AG04450 (cell line): ENCODE data around the gene KCNN2. TPM values are rescaled to one million over a fixed set of nuclear protein-coding genes. Genes with fewer than 3 reads are reported as not detected.

Source experiments
- CTCF ChIA-PET: fragments of 300-600, 350-600 bp; formaldehyde crosslinking; extraction: SDS; loops from one replicate; lab custom pipeline; 2022; ENCODE audit warnings: antibody characterized with exemption, inconsistent platforms; lab: Charles Lee
- POLR2A ChIA-PET: fragments of 350-600 bp; formaldehyde crosslinking; extraction: SDS; loops from one replicate; lab custom pipeline; 2021; ENCODE audit warnings: antibody characterized with exemption, inconsistent platforms; lab: Yijun Ruan, JAX
- DNase-seq: peaks from one replicate; pipeline ENCODE4 v3.0.0-alpha.2; 2011; ENCODE audit warnings: low read depth, low spot score
- H3K27ac ChIP-seq: one replicate; pipeline ENCODE4 v1.5.1; 2012; ENCODE audit warnings: low read depth, low read length, control low read depth
- H3K27me3 ChIP-seq: one replicate; pipeline ENCODE4 v1.6.0; 2012; ENCODE audit warnings: low read length; ENCODE audit not compliant: control insufficient read depth, insufficient read depth
- H3K4me3 ChIP-seq: 2 replicates; pipeline ENCODE4 v1.5.1; 2011; ENCODE audit warnings: mild to moderate bottlenecking, low read depth, low read length, control low read depth
- H3K9me3 ChIP-seq: 2 replicates; pipeline ENCODE4 v1.5.1; 2012; ENCODE audit warnings: low read length; ENCODE audit not compliant: control insufficient read depth, insufficient read depth
- polyA plus RNA-seq: library from polyadenylated mRNA; depleted of rRNA; stranded (reverse); fragments of >200 nt; gene quantifications from 2 replicates; pipeline ENCODE4 v1.2.3, GENCODE V29; 2011
- TF ChIP-seq, protein P1 (sequence below): IDR thresholded peaks from 2 replicates; pipeline ENCODE4 v1.5.1; 2011; ENCODE audit warnings: low read depth, low read length, control low read depth, inconsistent platforms

KCNN2 gene
- polyA plus RNA-seq, 1 experiment, result 0.86 TPM

DNA sequence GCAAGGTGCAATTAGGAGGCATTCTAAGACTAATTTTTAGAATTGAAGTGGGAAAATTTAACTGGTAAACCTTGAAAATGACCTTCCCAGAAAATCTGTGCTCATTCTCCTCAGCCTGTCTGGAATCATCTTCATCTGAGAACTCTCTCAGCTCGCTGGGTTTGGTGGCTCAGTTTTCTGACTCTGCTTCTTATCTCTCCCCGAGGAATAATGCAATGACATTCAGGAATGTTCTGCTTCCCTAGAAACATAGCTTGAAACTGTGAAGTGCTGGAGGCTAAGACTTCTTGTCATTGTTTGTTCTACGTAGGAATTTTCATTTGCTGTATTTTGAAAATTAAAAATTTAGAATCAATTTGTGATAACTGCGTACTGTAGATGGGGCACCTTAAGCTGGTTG is 86.6 kb downstream of the KCNN2 start:
- no peak for DNase-seq
- ChIA-PET CTCF (interaction anchor here (0.7 to 6.2 kb wide), 21 partner anchors 11 to 840 kb away, joined by 3 to 71 read pairs (median 6); no protein-coding TSS in a partner anchor), POLR2A (no interaction called here)
- TF ChIP-seq, protein P1, sequence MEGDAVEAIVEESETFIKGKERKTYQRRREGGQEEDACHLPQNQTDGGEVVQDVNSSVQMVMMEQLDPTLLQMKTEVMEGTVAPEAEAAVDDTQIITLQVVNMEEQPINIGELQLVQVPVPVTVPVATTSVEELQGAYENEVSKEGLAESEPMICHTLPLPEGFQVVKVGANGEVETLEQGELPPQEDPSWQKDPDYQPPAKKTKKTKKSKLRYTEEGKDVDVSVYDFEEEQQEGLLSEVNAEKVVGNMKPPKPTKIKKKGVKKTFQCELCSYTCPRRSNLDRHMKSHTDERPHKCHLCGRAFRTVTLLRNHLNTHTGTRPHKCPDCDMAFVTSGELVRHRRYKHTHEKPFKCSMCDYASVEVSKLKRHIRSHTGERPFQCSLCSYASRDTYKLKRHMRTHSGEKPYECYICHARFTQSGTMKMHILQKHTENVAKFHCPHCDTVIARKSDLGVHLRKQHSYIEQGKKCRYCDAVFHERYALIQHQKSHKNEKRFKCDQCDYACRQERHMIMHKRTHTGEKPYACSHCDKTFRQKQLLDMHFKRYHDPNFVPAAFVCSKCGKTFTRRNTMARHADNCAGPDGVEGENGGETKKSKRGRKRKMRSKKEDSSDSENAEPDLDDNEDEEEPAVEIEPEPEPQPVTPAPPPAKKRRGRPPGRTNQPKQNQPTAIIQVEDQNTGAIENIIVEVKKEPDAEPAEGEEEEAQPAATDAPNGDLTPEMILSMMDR, result no peak
- Histone ChIP-seq H3K27me3 (peaks cover 2% of the 10 kb centered on the region), H3K9me3 (no peaks in the 10 kb centered on the region), H3K27ac (no peak overlapping the region), H3K4me3 (no peak overlapping the region)

DNA sequence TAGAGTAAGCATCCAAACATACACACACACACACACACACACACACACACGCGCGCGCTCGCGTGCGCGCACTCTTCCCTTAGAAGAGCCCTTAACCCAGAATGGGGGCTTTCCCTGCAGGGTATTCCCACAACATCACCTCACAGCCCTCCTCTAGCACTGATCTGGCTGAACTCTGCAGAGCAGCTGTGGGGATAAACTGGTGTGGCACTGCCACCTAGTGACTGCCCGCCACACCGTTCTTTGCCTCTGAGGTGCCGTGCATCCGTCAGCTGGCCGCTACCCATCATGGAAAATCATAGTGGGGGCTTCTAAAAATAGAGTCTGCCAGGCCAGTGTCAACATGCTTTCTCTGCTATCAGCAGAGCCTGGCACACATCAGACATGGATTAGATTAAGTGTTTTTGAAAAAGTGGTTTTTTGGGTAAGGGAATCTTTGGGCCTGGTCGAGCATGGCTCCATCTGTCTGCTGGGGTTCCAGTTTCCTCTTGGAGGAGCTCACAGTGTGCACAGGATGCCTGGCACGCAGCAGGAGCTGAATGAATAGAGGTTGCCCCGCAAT is 88.1 kb downstream of the KCNN2 start:
- TF ChIP-seq, protein P1, result peak; percentile 88
- Histone ChIP-seq H3K27ac (no peak overlapping the region), H3K4me3 (no peak overlapping the region), H3K27me3 (peaks cover 2% of the 10 kb centered on the region), H3K9me3 (no peaks in the 10 kb centered on the region)
- ChIA-PET CTCF (interaction anchor here (0.6 to 6.2 kb wide), 45 partner anchors 9 to 1921 kb away, joined by 3 to 71 read pairs (median 4); partner anchors contain the start of gene KCNN2), POLR2A (no interaction called here)
- DNase-seq, result peak; percentile 23

DNA sequence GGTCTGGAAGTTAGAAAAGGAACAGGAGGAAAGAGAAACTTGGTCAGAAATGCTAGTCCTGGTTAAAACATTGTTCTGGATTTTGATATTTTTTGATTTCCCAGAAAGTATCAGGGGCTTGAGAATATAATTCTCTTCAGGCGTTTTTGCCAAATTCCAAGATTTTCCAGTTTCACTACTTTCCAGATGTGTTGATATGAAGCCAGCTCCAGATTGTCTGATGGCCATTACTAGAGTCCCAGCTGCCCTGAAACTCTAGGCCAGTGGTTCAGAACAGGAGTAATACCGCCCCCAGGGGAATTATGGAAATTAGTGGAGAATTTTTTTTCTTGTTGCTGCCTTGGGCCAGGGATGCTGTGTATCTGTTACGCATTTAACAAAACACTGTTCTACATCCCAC is 88.6 kb downstream of the KCNN2 start:
- DNase-seq, result no peak
- Histone ChIP-seq H3K27me3 (peaks cover 2% of the 10 kb centered on the region), H3K9me3 (no peaks in the 10 kb centered on the region), H3K4me3 (no peak overlapping the region), H3K27ac (no peak overlapping the region)
- TF ChIP-seq, protein P1, result 0 out of 2 replicates have a peak, but pooled peaks have one; percentile 11
- ChIA-PET POLR2A (no interaction called here), CTCF (interaction anchor here (0.6 to 6.2 kb wide), 44 partner anchors 9 to 1921 kb away, joined by 3 to 71 read pairs (median 4); partner anchors contain the start of gene KCNN2)

DNA sequence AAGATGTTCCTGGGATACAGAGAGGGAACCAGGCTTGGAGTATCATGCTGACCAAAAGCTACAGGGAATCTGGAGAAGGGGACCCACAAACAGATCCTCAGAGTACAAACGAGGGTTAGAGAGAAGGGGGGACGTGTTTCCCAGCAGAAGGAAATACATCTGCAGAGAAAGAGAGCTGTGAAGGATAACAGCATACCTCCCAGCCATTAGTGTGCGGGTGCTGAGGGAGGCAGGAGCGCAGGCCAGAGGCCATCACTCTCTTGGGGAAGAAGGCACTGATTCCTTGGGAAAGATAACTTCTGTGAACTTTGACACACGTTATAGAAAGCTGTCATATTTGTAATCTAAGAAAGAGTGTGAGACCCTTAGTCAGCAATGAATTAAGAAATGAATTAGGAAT is 96.9 kb downstream of the KCNN2 start:
- TF ChIP-seq, protein P1, result no peak
- POLR2A ChIA-PET, result no interaction called here
- Histone ChIP-seq H3K27ac (no peak overlapping the region), H3K4me3 (no peak overlapping the region), H3K27me3 (peaks cover 2% of the 10 kb centered on the region), H3K9me3 (no peaks in the 10 kb centered on the region)
- CTCF ChIA-PET, result interaction anchor here (1.0 to 2.1 kb wide), 3 partner anchors 8 to 846 kb away, joined by 3 to 13 read pairs (median 4); no protein-coding TSS in a partner anchor
- no peak for DNase-seq

DNA sequence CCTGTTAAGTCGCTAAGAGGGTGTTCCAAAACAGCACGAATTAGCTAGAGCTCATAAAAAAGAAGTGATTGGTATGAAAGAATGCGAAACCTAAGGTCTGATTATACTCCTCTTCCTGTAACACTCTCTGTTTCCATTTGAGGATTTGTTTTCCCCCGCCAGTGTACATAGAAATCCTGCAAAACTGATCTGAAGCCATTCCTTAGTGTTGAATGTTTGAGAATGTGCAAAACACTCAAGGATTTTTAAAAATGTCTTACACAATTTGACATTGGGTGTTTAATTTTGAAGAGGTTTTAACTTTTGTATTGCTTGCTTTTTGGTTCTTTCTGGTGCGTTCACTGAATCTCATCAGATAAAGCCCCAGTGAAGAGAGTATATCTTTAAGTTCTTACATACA is 105.3 kb downstream of the KCNN2 start:
- TF ChIP-seq, protein P1, result no peak
- no peak for DNase-seq
- ChIA-PET POLR2A (no interaction called here), CTCF (no interaction called here)
- Histone ChIP-seq H3K9me3 (no peaks in the 10 kb centered on the region), H3K27ac (no peak overlapping the region), H3K27me3 (peaks cover 2% of the 10 kb centered on the region), H3K4me3 (no peak overlapping the region)
